Peyer's patch (tissue), 4 donors: ENCODE data around the gene SLC44A4.
"Not testable (repeated sequence)": the region's sequence is repeated elsewhere in the genome, so short reads cannot be mapped to it uniquely, and the experiment has no call there.

Source experiments
- POLR2A ChIP-seq, 2 donors: fragments of 450-650 bp; IDR thresholded peaks; one replicate each; pipeline ENCODE4 v1.5.1; 2017; ENCODE audit warnings: antibody characterized with exemption in 2 of 2, mild to moderate bottlenecking in 2 of 2, moderate library complexity in 2 of 2
- TF ChIP-seq, protein P1 (sequence below), 6 experiments: fragments of 450-650 bp in 4 of 6; fragments of 200-600 bp in 2 of 6; sonication (generic) in 1 of 6; IDR thresholded peaks; one replicate each; pipeline ENCODE4 v1.5.1; 2017 to 2019; ENCODE audit warnings: antibody characterized with exemption in 6 of 6, mild to moderate bottlenecking in 3 of 6, moderate library complexity in 1 of 6

DNA sequence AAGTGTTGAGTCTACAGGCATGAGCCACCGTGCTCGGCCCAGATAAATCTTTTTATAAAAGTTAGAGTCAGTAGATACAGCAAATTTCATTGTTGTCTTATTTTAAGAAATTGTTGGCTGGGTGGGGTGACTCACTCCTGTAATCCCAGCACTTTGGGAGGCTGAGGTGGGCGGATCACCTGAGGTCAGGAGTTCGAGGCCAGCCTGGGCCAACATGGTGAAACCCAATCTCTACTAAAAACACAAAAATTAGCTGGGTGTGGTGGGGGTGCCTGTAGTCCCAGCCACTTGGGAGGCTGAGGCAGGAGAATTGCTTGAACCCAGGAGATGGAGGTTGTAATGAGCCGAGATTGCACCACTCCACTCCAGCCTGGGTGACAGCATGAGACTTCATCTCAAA, 29.5 kb upstream of the SLC44A4 start:
- TF ChIP-seq, protein P1, sequence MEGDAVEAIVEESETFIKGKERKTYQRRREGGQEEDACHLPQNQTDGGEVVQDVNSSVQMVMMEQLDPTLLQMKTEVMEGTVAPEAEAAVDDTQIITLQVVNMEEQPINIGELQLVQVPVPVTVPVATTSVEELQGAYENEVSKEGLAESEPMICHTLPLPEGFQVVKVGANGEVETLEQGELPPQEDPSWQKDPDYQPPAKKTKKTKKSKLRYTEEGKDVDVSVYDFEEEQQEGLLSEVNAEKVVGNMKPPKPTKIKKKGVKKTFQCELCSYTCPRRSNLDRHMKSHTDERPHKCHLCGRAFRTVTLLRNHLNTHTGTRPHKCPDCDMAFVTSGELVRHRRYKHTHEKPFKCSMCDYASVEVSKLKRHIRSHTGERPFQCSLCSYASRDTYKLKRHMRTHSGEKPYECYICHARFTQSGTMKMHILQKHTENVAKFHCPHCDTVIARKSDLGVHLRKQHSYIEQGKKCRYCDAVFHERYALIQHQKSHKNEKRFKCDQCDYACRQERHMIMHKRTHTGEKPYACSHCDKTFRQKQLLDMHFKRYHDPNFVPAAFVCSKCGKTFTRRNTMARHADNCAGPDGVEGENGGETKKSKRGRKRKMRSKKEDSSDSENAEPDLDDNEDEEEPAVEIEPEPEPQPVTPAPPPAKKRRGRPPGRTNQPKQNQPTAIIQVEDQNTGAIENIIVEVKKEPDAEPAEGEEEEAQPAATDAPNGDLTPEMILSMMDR (IDR thresholded peaks at IDR 0.05): not testable (repeated sequence)
- not testable (repeated sequence) for TF ChIP-seq POLR2A (IDR thresholded peaks at IDR 0.05)
